Testis (tissue), 3 donors: ENCODE results near the gene RMI2. TPM values are rescaled to one million over a fixed set of nuclear protein-coding genes. Genes with fewer than 3 reads are reported as not detected.

Experiments used
- DNase-seq: peaks from one replicate; pipeline ENCODE4 v3.0.0-alpha.2; 2019
- H3K27ac ChIP-seq, 2 donors: fragments of 200-600 bp; sonication (generic); one replicate each; pipeline ENCODE4 v1.5.1; 2019
- H3K27me3 ChIP-seq: fragments of 200-600 bp; sonication (generic); one replicate; pipeline ENCODE4 v1.5.1; 2019
- H3K36me3 ChIP-seq: fragments of 200-600 bp; sonication (generic); one replicate; pipeline ENCODE4 v1.5.1; 2017; ENCODE audit warnings: low read depth; ENCODE audit errors: missing control alignments
- H3K4me1 ChIP-seq: fragments of 200-600 bp; sonication (generic); one replicate; pipeline ENCODE4 v1.5.1; 2019
- H3K4me3 ChIP-seq, 2 donors: fragments of 200-600 bp; sonication (generic); one replicate each; pipeline ENCODE4 v1.5.1; 2017 to 2019
- H3K9me3 ChIP-seq: fragments of 200-600 bp; sonication (generic); one replicate; pipeline ENCODE4 v1.5.1; 2017
- CTCF ChIP-seq, 3 experiments: fragments of 450-650 bp in 2 of 3; fragments of 200-600 bp in 1 of 3; sonication (generic) in 1 of 3; IDR thresholded peaks; one replicate each; pipeline ENCODE4 v1.5.1; 2016 to 2019; ENCODE audit warnings: antibody characterized with exemption in 3 of 3, mild to moderate bottlenecking in 2 of 3, moderate library complexity in 1 of 3
- POLR2A ChIP-seq: fragments of 450-650 bp; IDR thresholded peaks from one replicate; pipeline ENCODE4 v1.6.1; 2017; ENCODE audit warnings: antibody characterized with exemption, mild to moderate bottlenecking, moderate library complexity
- WGBS, 2 donors: methylation state at CpG; one replicate each; pipeline ENCODE4 v1.1.5; 2018; 5-methylcytosine and 5-hydroxymethylcytosine counted together
- intact Hi-C: fragments of 100-400 bp; cut with DNase I; formaldehyde crosslinking; loops from one replicate; pipeline ENCODE4 v1.15.1; 2023; ENCODE audit warnings: low total_unique reads
- polyA plus RNA-seq: library from polyadenylated mRNA; stranded (reverse); fragments of 350-450 nt; fragmentation: Illumina TruSeq; extraction: RNeasy Lipid Tissue Mini Kit (QIAGEN cat#74804); gene quantifications from one replicate; pipeline ENCODE4 v1.2.3, GENCODE V29; 2014; ENCODE audit warnings: low read depth, low replicate concordance; ENCODE audit not compliant: insufficient read depth
- total RNA-seq, 2 donors: library from RNA; depleted of rRNA; stranded (reverse); fragments of >200 nt; gene quantifications; one replicate each; pipeline ENCODE4 v1.2.3, GENCODE V29; 2016

Gene RMI2
- total and polyA plus RNA-seq, 3 donors from 2014 or later = 21.5 to 30.6 (median 26.7) TPM

- Histone ChIP-seq H3K4me1 (peaks cover 7% of the 10 kb centered on the region), H3K9me3 (no peaks in the 10 kb centered on the region), H3K36me3 (no peaks in the 10 kb centered on the region), H3K27me3 (no peaks in the 10 kb centered on the region), H3K4me3 (no peak overlapping the region), H3K27ac (no peak overlapping the region)
- WGBS, 2 donors = 82 to 85% methylated on average over 7 to 10 of the region's 10 CpGs
- TF ChIP-seq CTCF (IDR thresholded peaks at IDR 0.05) (no peak), POLR2A (no peak)
- DNase-seq = no peak
- intact Hi-C loops = no loop called here
These were observed 19.7 kb upstream of the RMI2 start for GRCh38 chr16:11325404-11326083.

- intact Hi-C loops = no loop called here
- no peak overlapping the region for H3K27ac ChIP-seq
- DNase-seq = no peak
- H3K4me1 ChIP-seq = peaks cover 7% of the 10 kb centered on the region
- H3K9me3 ChIP-seq = no peaks in the 10 kb centered on the region
- no peak for TF ChIP-seq CTCF (IDR thresholded peaks at IDR 0.05)
- TF ChIP-seq POLR2A = no peak
- 86% methylated on average over 9 of the region's 9 CpGs for WGBS, 2 donors
- H3K27me3 ChIP-seq = no peaks in the 10 kb centered on the region
- H3K4me3 ChIP-seq = no peak overlapping the region
- no peaks in the 10 kb centered on the region for H3K36me3 ChIP-seq
These were observed 19.0 kb upstream of the RMI2 start for GRCh38 chr16:11326084-11326736.

DNA sequence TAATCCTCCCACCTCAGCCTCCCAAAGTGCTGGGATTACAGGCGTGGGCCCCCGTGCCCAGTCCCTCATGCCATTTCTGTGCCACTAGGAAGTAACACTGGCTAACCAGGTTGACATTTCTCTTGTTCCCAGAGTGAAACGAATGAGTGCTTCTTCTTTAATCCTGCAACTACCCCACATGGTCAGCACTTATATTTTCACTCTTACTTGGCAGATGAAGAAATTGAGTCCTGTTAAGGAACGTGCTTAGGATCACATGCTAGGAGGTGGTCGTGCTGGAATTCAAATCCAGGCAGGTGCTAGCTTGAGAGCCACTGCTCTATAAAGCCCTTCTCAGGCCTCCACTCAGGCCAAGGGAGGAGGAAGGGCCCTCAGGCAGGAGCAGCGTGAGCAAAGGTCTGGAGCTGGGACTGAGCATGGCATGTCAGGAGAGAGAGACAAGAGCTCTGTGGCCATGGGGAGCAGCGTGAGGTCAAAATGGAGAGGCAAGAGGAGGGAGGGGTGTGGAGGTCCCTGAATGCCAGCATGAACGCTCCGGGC, 18.5 kb upstream of the RMI2 start:
- intact Hi-C loops = no loop called here
- Histone ChIP-seq H3K9me3 (no peaks in the 10 kb centered on the region), H3K27me3 (no peaks in the 10 kb centered on the region), H3K27ac (no peak overlapping the region), H3K4me3 (no peak overlapping the region), H3K4me1 (peaks cover 7% of the 10 kb centered on the region), H3K36me3 (no peaks in the 10 kb centered on the region)
- no peak for TF ChIP-seq CTCF (IDR thresholded peaks at IDR 0.05)
- no peak for TF ChIP-seq POLR2A
- no peak for DNase-seq
- WGBS, 2 donors = 90 to 92% methylated on average over 9 of the region's 9 CpGs

- H3K27me3 ChIP-seq = no peaks in the 10 kb centered on the region
- H3K4me1 ChIP-seq = peaks cover 7% of the 10 kb centered on the region
- 83 to 86% methylated on average over 23 of the region's 23 CpGs for WGBS, 2 donors
- H3K4me3 ChIP-seq = no peak overlapping the region
- no peaks in the 10 kb centered on the region for H3K9me3 ChIP-seq
- intact Hi-C loops = no loop called here
- DNase-seq = no peak
- H3K27ac ChIP-seq = no peak overlapping the region
- TF ChIP-seq CTCF (IDR thresholded peaks at IDR 0.05) = no peak
- no peak for TF ChIP-seq POLR2A
- no peaks in the 10 kb centered on the region for H3K36me3 ChIP-seq
These were observed 17.7 kb upstream of the RMI2 start for GRCh38 chr16:11327277-11328171.
